Peyer's patch (tissue), 4 donors: Measurements from ENCODE around the gene PNLIP.

ENCODE experiments used
- POLR2A ChIP-seq, 2 donors: fragments of 450-650 bp; IDR thresholded peaks; one replicate each; pipeline ENCODE4 v1.5.1; 2017; ENCODE audit warnings: antibody characterized with exemption in 2 of 2, mild to moderate bottlenecking in 2 of 2, moderate library complexity in 2 of 2
- TF ChIP-seq, protein P1 (sequence below), 6 experiments: fragments of 450-650 bp in 4 of 6; fragments of 200-600 bp in 2 of 6; sonication (generic) in 1 of 6; IDR thresholded peaks; one replicate each; pipeline ENCODE4 v1.5.1; 2017 to 2019; ENCODE audit warnings: antibody characterized with exemption in 6 of 6, mild to moderate bottlenecking in 3 of 6, moderate library complexity in 1 of 6

DNA sequence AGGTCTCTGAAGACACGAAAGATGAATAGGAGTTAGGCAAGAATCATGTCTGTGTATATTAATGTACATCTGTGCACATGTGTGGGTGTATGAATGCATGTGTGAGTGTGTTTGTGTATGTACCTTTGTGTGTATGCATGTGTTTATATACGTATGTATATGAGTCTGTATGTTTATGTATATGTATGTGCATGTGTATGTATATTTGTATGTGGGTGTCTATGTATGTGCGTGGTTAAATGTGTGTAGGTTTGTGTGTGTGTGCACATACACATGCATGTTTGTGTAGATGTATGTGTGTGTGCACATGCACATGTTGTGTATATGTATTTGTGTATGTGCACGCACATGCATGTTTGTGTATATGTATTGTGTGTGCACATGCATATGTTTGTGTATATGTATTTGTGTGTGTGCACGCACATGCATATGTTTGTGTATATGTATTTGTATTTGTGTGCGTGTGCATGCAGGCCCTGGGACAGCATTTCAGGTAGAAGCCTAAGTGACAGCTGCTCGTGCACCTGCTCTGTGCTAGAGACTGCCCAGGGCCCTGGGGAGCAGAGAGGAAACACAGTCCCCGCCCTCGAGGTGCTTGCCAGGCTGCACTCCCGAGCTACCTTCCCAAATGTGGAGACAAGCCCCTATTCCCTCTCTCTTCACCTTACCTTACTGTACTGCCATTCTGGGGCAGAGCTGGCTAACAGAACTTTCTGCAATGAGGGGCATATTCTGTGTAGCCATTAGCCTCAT is 57.1 kb downstream of the PNLIP start:
- TF ChIP-seq, protein P1, sequence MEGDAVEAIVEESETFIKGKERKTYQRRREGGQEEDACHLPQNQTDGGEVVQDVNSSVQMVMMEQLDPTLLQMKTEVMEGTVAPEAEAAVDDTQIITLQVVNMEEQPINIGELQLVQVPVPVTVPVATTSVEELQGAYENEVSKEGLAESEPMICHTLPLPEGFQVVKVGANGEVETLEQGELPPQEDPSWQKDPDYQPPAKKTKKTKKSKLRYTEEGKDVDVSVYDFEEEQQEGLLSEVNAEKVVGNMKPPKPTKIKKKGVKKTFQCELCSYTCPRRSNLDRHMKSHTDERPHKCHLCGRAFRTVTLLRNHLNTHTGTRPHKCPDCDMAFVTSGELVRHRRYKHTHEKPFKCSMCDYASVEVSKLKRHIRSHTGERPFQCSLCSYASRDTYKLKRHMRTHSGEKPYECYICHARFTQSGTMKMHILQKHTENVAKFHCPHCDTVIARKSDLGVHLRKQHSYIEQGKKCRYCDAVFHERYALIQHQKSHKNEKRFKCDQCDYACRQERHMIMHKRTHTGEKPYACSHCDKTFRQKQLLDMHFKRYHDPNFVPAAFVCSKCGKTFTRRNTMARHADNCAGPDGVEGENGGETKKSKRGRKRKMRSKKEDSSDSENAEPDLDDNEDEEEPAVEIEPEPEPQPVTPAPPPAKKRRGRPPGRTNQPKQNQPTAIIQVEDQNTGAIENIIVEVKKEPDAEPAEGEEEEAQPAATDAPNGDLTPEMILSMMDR (IDR thresholded peaks at IDR 0.05), result no peak
- no peak for TF ChIP-seq POLR2A (IDR thresholded peaks at IDR 0.05)
